Skin of body (tissue), 2 donors: ENCODE measurements around the gene C6orf62. TPM values are rescaled to one million over a fixed set of nuclear protein-coding genes. Genes with fewer than 3 reads are reported as not detected.
"Not testable (repeated sequence)": the region's sequence is repeated elsewhere in the genome, so short reads cannot be mapped to it uniquely, and the experiment has no call there.

Experiments used
- DNase-seq: peaks from one replicate; lab custom pipeline; 2025; lab: John Stamatoyannopoulos, UW
- total RNA-seq: library from RNA; depleted of rRNA; stranded (reverse); fragments of >200 nt; gene quantifications from one replicate; pipeline ENCODE4 v1.2.3, GENCODE V29; 2014

Gene C6orf62
- total RNA-seq, 1 donor from 2014 or later = 45.5 TPM

- no peak for DNase-seq
These were observed 16.2 kb downstream of the C6orf62 start for GRCh38 chr6:24702720-24703282.

- no peak for DNase-seq
These were observed 19.2 kb downstream of the C6orf62 start for GRCh38 chr6:24699521-24700359.

GRCh38 chr6:24696097-24696496, 22.9 kb downstream of the C6orf62 start:
- DNase-seq = no peak

GRCh38 chr6:24695635-24696034, 23.3 kb downstream of the C6orf62 start:
- DNase-seq = not testable (repeated sequence)

- DNase-seq = no peak
These were observed 24.8 kb downstream of the C6orf62 start for GRCh38 chr6:24694198-24694597.

- DNase-seq = no peak
These were observed 25.9 kb downstream of the C6orf62 start for GRCh38 chr6:24692848-24693592.

- DNase-seq = no peak
These were observed 26.5 kb downstream of the C6orf62 start for GRCh38 chr6:24692415-24692814.

GRCh38 chr6:24692003-24692402, 27.0 kb downstream of the C6orf62 start:
- no peak for DNase-seq

GRCh38 chr6:24691550-24691949, 27.4 kb downstream of the C6orf62 start:
- no peak for DNase-seq

GRCh38 chr6:24690593-24690992, 28.4 kb downstream of the C6orf62 start:
- DNase-seq = no peak

- no peak for DNase-seq
These were observed 29.0 kb downstream of the C6orf62 start for GRCh38 chr6:24689964-24690363.

- no peak for DNase-seq
These were observed 32.0 kb downstream of the C6orf62 start for GRCh38 chr6:24686946-24687345.

- DNase-seq = no peak
These were observed 32.5 kb downstream of the C6orf62 start for GRCh38 chr6:24686408-24686807.

- DNase-seq = no peak
These were observed 35.4 kb downstream of the C6orf62 start for GRCh38 chr6:24683297-24684296.

- DNase-seq = no peak
These were observed 38.4 kb downstream of the C6orf62 start for GRCh38 chr6:24680582-24680981.

- not testable (repeated sequence) for DNase-seq
These were observed 40.1 kb downstream of the C6orf62 start for GRCh38 chr6:24678792-24679352.

- DNase-seq = no peak
These were observed 45.3 kb downstream of the C6orf62 start for GRCh38 chr6:24673625-24674024.

GRCh38 chr6:24672620-24673182, 46.3 kb downstream of the C6orf62 start:
- DNase-seq = no peak

- DNase-seq = not testable (repeated sequence)
These were observed 47.9 kb downstream of the C6orf62 start for GRCh38 chr6:24671077-24671476.

GRCh38 chr6:24670492-24670891, 48.5 kb downstream of the C6orf62 start:
- DNase-seq = not testable (repeated sequence)
